ENCODE results near the gene TRPV4.
"Not testable (repeated sequence)": the region's sequence is repeated elsewhere in the genome, so short reads cannot be mapped to it uniquely, and the experiment has no call there.

Gene TRPV4

DNA sequence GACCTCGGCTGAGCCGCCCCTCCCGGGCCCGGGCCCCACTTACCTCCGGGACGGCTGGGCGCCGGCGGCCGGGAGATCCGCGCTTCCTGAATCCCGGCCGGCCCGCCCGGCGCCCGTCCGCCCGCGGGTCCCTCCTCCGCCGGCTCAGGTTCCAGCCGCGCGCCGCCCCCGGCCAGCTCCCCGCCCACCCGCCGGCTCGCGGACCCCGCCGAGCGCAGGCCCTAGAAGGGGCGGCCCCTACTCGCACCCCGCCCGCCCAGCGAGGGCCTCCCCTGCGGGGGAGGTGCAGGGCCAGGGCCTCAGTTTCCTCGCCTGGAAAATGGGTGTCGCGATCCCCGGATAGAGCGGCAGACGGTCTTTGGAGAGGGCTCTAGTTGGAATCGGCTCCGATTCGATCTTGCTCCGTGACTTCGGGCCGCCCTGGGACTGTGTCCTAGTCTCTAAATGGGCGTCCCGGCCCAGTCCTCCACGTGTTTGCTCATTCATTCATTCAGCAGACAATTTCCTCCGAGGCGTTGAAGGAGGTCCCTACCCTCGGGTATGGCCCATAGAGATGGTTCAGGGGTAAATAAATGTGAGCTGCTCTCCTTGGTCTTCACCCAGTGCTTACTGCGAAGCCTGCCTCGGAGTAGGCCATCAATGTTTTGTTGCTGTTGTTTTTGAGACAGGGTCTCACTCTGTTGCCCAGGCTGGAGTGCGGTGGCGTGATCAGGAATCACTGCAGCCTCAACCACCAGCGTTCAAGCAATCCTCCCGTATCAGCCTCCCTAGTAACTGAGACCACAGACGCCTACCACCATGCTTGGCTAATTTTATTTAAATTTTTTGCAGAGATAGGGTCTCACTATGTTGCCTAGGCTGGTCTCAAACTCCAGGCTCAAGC lies at the start of gene TRPV4:
Gene TRPV4 (minus strand): TSS at position 92 of the 883 bp plus-strand sequence. CDS start 18,602 bp downstream, outside the sequence.
- no peak for DNase-seq

- DNase-seq, result no peak
Observed at GRCh38 chr12:109881752-109882151, 48.6 kb upstream of the TRPV4 start.

DNA sequence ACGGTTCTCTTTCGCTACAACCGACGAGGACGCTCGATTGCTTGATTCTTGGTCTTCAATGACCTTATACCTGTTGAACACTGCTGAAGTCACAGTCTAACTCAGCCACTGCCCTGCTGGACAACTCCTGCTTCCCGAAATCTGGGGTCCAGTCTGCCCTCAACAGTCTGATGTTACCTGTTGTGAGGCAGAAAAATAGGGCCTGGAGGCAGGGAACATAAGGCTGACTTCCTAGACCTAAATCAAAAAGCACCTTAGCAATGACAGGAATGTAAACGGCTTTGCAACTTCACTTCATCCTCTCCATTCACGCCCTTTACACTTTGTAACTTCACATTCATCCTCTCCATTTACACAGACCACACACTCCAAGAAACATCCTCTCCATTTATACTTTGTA lies 47.7 kb upstream of the TRPV4 start:
- DNase-seq, result no peak

DNA sequence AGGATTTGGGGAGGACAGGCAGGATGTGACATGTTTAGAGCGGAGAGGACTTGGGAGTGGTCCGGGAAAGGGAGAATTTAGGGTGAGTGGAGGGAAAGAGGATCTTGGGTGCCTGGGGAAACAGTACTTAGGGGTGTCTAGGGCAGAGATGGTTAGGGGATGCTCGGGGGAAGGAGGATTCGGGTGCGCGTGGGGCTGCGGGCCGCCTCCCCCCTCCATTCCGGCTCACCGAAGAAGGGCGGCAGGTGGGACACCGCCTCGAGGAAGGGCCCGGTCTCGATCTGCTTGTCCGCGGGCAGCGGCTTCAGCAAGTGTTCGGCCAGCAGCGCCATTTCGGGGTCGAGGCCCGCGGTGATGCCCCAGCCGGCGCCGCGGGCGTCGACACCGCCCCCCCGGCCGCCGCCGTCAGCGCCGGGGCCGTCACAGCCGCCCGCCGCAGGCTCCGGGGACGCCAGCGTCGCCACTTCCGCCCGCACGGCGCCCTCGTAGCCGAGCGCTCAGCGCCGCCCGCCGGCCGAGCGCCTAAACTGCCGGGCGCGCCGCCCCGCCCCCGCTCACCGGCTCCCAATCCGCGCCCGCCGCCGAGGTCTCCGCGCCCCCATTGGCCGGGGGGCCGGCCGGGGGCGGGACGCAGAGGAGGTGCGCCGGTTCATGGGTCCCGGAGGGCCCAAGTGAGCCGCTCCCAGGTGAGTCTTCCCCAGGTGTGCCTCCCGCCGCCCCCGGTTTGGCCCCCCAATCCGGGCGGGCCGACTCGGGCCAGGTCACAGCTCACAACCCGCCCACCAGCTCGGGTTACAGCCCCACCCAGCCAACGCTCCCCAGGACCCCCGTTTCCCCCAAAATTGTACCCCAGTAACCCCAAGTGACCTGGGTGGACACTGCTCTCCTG lies 47.1 kb upstream of the TRPV4 start, which contains the start of gene GLTP:
Gene GLTP (minus strand): TSS at position 499 of the 889 bp plus-strand sequence. CDS start 167 bp downstream, at position 332.
- peak; percentile 87 for DNase-seq

DNA sequence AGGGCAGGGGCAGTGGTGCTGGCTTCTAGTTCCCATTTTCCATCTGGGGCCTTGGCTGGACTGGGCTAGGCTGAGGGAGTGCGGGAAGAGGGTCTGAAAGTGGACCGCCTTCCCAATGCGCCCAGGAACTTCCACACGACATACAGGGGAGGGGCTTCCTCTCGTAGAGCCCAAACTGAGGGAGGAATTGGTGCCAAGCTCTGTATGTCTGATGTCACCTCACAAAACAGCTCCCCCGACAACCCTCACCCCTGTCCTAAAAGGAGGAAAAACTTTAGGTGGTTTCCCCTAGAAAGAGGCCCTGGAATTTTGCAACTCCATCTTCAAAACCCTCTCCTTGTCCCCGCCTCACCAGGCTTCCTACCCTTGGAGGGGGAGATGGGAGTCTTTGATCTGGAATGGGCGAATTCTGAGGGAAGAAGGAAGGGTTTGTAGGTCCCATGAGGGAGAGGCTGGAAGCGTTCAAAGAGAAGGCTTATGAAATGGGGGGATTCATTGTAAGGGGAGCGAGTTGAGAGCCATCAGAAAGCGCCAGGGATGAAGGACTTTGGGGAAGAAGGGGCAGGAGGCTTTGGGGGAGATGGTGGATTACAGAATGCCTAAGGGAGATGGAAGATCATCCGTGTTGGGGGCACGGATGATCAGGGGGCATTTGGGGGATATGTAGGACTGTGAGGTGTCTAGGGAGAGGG lies 46.3 kb upstream of the TRPV4 start:
- no peak for DNase-seq

- DNase-seq, result no peak
Observed at GRCh38 chr12:109878749-109879148, 45.6 kb upstream of the TRPV4 start.

- no peak for DNase-seq
Observed at GRCh38 chr12:109878247-109878625, 45.0 kb upstream of the TRPV4 start.

- DNase-seq, result no peak
Observed at GRCh38 chr12:109877504-109878246, 44.5 kb upstream of the TRPV4 start.

GRCh38 chr12:109876406-109876805 lies 43.2 kb upstream of the TRPV4 start:
- DNase-seq, result no peak

- no peak for DNase-seq
Observed at GRCh38 chr12:109875572-109876131, 42.5 kb upstream of the TRPV4 start.

DNA sequence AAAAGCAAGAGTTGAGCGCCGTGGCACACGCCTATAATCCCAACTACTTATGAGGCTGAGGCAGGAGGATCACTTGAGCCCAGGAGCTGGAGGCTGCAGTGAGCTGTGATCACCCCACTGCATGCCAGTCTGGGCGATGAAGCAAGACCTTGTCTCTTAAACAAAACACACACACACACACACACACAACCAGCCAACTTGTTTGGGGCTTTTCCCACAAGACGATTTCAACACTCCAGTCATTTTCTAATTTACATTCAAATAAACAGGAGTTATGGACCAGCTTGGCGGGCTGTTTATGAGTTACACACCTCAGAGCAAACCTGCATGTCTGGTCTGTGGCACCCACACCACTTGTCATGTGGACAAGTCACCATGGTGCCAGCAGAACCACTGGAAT lies 40.5 kb upstream of the TRPV4 start:
- DNase-seq, result no peak

- no peak for DNase-seq
Observed at GRCh38 chr12:109871668-109872314, 38.6 kb upstream of the TRPV4 start.

- no peak for DNase-seq
Observed at GRCh38 chr12:109870648-109871047, 37.5 kb upstream of the TRPV4 start.

- no peak for DNase-seq
Observed at GRCh38 chr12:109868182-109869051, 35.2 kb upstream of the TRPV4 start.

DNA sequence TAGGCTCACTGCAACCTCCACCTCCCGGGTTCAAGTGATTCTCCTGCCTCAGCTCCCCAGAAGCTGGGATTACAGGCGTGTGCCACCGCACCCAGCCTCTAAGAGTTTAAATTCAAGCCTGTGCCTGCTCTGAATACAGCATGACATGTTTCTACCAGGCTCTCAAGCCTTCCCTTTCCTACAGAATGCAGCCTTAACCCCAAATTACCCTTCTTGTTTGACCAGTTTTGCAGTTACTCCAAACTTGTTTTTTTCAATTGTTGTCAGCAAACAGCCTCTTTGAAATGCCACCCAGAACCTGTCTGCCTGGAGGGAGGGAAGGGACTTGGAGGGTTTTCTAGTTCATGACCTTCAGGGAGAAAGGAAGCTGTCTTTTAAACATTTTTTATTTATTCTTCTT lies 31.7 kb upstream of the TRPV4 start:
- DNase-seq, result no peak

DNA sequence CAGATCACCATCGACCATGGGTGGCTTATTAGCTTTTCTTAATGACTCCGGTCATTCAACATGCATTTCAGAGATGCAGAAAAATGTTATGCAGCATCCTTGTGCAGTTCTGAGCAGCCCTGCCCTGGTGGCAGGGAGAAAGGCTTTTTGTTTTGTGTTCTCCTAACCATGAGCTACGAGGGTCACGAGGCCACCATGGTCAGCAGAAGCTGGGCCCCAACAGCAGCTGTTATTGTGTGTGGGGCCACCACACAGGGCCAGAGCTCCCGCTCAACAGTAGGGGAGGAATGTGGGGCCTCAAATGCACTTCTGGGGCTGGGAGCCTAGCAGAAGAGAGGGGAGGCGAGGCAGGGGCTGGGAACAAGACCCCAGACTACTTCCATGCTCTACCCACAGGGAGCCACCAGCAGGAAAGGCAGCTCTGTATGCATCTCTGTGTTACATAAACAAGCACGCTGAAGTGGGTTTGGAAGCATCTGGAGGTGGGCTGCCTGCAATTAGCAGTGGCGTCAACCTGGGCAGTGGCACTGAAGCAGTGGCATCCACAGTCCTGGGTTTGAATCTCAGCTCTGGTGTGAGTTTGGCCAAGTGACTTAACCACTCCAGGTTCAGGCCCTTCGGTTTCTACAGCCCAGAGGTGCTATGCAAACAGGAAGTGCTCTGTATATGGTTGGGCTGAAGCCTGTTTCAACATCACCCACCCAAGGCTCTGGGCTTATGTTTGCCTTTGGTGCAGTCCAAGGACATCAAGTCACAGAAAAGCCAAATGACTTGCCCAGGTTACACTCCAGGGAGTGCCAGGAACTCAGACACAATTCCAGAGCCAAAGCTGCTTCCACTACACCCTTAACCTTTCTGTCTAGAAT lies 30.9 kb upstream of the TRPV4 start:
- DNase-seq, result no peak

- DNase-seq, result not testable (repeated sequence)
Observed at GRCh38 chr12:109862491-109862890, 29.3 kb upstream of the TRPV4 start.

- no peak for DNase-seq
Observed at GRCh38 chr12:109861689-109862314, 28.6 kb upstream of the TRPV4 start.

DNA sequence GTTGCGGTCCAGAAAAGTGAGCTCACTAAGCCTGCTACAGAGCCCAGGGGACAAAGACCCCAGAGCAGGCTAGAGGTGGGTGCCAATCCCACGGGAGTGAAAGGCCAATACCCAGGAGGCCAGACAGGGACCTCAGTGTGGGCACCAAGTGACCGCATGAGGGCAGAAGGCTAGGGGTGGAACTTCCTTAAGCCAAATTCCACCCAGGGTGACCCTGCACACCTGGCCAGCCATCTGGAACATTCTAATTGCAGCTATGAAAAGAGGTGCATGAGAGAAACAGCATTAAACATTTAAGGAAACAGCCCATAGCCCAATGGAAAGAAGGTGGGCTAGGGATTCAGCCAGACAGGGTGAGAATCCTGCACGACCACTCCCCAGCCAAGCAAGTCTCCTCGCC lies 27.8 kb upstream of the TRPV4 start:
- DNase-seq, result no peak
